ENCODE measurements around the gene PLPP6. TPM values are rescaled to one million over a fixed set of nuclear protein-coding genes. Genes with fewer than 3 reads are reported as not detected.

The PLPP6 gene
- 4.2 and 5.0 TPM in 2 replicates for total RNA-seq

DNA sequence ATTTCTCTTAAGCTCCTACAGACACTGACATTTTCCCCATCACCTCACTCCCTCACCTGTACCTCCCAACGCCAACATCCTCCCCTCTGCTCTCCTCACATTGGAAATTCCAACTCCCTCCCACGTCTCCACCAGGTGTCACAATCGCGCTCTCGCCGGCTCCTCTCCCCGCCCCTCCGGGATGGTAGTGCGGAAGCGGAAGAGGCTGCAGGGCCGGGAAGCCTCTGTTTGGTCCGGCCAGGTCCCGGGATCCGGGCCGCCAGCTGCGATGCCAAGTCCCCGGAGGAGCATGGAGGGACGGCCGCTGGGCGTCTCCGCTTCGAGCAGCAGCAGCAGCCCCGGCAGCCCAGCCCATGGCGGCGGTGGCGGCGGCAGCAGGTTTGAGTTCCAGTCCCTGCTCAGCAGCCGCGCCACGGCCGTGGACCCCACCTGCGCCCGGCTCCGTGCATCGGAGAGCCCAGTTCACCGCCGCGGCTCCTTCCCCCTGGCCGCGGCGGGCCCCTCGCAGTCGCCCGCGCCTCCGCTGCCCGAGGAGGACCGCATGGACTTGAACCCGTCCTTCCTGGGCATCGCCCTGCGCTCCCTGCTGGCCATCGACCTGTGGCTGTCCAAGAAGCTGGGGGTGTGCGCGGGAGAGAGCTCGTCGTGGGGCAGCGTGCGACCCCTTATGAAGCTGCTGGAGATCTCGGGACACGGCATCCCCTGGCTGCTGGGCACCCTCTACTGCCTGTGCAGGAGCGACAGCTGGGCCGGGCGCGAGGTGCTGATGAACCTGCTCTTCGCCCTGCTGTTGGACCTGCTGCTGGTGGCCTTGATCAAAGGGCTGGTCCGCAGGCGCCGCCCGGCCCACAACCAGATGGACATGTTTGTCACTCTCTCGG lies at the start of gene PLPP6:
TSS of gene PLPP6 (plus strand) at position 187 of the 881 bp plus-strand sequence. CDS start at position 269, 82 bp downstream.

DNA sequence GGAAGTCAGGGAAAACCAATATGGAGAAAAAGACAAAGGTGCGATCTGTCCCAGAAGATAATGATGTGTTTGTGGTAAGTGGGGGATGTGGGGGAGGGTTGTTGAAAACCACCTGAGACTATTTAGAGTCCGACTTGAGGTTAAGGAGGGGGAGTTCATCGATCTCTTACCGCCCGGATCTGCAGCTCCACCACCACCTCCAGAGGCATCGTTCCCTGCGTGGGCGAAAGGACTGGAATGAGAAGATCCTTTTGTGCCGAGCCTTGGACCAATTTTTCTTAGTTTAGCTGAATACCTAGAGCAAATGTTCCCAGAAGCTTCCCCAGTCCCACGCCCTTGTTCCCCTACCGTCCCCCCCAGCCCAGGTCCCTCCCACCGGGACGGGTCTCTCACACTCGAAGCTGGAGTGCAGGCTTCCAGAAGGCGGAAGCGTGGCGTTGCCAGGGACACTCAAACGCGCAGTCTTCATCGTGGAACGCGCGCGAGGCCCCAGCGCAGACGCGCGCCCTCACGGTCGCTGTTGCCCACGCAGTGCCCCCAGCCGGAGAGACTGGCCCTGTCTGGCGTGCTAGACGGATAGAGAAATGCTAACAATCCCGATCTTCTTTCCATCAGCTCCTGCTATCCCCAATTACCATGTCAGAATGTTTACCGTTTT lies 4.1 kb downstream of the PLPP6 start, which contains the start of gene SPATA6L:
TSS of gene SPATA6L (minus strand) at position 439 of the 658 bp plus-strand sequence. CDS start at position 209, 230 bp downstream.

DNA sequence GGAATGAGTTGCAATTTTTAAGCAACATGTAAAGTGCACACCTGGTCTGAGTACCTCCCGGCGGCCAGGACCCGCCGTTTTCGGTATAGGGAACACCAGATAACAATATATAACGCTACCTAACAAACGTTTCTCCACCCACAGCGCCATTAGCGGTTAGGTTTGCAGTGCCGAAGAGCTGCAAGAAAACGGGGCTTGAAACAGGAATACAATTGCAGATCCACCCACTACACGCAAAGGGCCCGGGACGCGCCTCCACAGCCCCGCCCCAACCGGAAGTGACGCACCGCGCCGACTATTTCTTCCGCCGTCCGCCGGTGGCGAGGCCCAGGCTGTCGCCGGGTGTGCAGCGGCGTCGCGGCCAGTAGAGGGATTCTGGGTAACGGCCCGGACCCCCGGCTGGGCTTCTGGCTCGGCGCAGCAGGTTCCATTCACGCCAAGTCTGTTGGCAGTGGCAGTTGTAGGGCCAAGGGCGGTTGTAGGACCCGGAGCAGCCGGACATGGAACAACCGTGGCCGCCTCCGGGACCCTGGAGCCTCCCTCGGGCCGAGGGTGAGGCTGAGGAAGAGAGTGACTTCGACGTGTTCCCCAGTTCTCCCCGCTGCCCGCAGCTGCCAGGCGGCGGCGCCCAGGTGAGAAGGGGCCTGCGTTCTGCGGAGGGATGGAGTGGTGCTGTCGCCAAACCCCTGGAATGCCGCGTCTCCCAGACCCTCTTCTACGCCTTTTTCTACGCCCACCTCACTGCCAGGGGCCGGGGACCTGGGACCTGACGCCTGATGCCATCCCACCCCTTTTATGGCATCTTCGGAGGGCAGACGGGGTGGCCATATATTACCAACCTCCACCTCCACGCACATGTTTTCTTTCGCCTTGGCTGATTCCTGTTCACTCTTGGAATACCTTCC lies 17.4 kb downstream of the PLPP6 start, which contains the start of gene CDC37L1:
TSS of gene CDC37L1 (plus strand) at position 302 of the 905 bp plus-strand sequence. CDS start at position 501, 199 bp downstream.

Other genes with a start within 250 kb of the PLPP6 start
- gene SLC1A1, start 171.8 kb upstream of the PLPP6 start, total RNA-seq, result 12.2 and 17.0 TPM in 2 replicates
- gene SPATA6L, start 4.2 kb downstream of the PLPP6 start, total RNA-seq, result 0.47 and 1.3 TPM in 2 replicates
- 7.6 and 14.3 TPM in 2 replicates for gene CDC37L1, start 17.3 kb downstream of the PLPP6 start, total RNA-seq
- gene AK3, start 78.9 kb downstream of the PLPP6 start, total RNA-seq, result 56.9 and 80.5 TPM in 2 replicates
- gene RCL1, start 130.7 kb downstream of the PLPP6 start, total RNA-seq, result 15.9 and 17.1 TPM in 2 replicates

All from endothelial cell of coronary artery (primary cell).